NCI-H2107 treated with DMSO at 0.1 percent for 48 hours (cell line): ENCODE data around the gene MRFAP1.
"Not testable (repeated sequence)": the region's sequence is repeated elsewhere in the genome, so short reads cannot be mapped to it uniquely, and the experiment has no call there.

ENCODE experiments used
- DNase-seq: peaks from one replicate; lab custom pipeline; 2025; ENCODE audit not compliant: unreplicated experiment; lab: John Stamatoyannopoulos, UW

MRFAP1 gene

GRCh38 chr4:6610856-6611430 is 29.5 kb upstream of the MRFAP1 start:
- DNase-seq: no peak

GRCh38 chr4:6612961-6613675 is 27.4 kb upstream of the MRFAP1 start:
- DNase-seq: no peak

- no peak for DNase-seq
Measured at GRCh38 chr4:6613676-6614651, 26.5 kb upstream of the MRFAP1 start.

DNA sequence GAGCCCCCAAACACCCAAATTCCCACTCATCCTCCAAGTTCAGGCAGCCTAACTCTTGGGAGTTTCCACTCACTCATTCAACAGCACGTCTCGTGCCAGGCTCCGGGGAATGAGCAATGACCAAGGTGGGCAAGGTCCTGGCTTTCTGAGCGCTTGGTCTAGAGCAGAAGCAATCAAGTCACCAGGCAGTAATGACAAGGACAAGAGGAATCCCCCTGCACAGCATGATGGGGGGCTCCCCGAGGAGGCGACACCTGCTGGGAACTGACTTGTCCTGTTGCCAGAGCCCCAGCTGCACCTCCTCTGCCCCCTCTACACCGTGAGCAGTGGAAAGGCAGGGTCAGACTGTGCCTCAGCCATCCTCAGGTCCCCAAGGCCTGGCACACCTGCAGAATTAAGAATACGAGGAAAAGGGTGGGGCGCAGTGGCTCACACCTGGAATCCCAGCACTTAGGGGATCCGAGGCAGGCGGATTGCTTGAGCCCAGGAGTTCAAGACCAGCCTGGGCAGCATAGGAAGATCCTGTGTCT is 25.7 kb upstream of the MRFAP1 start:
- DNase-seq: no peak

DNA sequence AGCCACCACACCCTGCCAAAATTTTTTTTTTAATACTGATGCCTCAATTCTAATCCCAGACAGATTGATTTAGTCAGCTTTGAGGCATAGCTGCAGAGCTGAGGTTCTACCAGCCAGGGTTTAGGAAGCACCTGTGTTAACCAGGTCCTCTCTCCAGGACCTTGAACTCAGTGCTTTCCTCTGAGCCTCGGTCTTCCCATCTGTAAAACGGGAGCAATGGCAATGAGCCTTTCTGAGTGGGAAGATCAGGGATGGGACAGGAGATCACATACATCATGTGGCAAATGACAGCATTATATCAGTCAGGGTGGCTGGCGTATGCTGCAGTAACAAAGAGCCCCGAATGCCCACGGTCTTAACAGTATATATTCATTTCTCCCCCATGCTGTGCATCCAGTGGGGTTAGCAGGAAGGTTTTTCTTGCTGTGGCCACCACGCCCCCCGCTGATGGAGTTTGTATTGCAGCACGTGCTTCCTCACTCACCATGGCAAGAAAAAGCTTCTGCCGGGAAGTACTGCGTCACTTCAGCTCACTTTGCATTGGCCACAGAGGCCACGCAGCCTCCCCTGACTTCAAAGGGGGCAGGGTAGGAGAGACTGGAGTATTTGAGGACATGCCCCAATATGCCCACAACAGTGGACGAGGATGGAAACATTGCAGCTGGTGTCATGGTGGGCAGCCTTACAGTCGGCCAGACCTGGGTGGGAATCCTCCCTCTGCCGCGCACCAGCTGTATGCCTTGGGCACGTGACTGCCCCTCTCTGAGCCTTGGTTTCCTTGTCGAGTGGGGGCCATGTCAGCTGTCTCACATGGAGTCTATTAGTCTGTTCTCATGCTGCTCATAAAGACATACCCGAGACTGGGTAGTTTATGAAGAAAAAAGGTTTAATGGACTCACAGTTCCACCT is 24.1 kb upstream of the MRFAP1 start:
- no peak for DNase-seq

- DNase-seq: no peak
Measured at GRCh38 chr4:6617246-6617645, 23.2 kb upstream of the MRFAP1 start.

DNA sequence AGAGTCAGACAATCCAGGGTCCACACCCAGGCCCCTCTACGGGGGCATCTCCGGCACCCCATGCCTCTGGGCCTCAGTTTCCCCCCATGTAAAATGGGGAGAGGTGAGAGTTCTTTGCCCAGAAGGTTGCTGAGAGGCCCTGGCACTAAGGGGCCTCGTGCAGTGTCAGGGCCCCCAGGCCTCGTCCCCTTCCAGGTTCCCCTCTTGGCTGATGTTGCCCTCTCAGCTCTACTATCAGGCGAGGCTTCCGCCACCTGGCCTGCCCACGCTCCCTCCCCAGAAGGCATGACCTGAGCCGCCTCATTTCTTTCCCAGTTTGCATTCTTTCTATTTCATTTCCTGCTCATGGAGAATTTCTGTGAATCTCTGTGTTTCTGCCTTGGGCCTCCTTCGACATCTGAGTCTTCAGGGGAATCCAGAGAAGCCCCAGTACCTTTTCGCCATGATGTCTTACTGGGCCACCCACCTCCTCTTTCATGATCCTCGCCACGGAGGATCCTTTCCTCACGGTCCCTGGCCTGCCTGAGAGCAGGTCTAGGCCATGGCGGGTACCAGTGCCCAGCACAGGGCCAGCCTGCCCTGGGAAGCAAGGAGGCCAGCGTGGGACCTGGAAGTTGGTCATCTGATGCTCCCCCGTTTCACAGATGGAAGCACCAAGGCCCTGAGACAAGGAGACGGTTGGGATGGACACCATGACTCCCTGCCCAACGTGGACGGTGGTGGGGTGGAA is 21.9 kb upstream of the MRFAP1 start:
- no peak for DNase-seq

DNA sequence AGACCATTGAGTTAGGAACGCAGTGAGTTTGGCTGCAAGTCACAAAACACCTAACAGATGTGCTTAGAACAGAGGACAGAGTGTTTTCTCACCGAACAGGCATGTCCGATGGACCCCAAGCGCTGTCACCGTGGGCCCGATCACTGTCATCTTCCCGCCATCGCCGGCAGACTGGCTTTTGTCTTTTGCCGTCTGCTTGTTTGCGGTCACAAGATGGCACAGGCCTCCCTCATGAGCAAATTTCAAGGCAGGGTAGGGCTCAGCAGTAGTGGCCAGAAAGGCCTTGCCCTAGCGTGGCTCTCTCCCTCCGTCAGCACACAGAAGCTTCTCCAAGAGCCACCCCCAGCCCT is 21.4 kb upstream of the MRFAP1 start:
- DNase-seq: no peak

DNA sequence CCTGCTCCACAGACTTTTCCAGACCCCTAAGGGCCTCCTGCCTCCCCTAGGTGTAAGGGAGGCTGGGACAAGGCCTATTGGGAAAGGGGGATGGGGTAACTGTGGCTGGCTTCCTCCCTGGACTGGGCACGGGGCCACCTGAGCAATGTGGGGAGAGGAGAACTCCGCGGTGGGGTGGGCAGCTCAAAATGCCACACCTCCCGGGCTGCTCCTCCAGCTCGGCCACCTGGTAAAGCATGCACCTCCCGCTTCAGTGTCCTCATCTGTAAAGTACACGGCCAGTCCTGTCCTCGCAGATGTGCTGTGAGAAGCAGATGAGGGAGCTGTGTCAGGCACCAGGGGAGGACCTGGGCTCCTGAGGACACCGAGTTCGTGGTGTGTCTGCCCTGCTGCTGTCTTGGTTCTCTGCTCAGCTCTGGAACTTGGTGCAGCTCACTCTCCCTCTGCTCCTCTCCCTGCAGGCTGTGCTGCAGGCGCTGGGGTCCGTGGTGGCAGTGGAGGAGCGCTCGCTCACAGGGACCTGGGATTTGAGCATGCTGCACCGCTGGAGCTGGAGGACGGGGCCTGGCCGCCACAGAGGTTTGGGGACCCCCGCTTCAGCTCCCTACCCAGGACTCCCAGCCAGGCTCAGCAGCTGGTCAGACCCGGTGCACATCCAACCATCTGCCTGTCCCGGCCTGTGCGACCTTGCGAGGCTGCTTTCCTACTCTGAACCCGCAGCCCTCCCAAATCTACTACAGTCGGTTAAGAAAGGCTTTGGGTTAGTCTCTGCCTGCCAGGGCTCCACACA is 20.8 kb upstream of the MRFAP1 start:
- no peak for DNase-seq

DNA sequence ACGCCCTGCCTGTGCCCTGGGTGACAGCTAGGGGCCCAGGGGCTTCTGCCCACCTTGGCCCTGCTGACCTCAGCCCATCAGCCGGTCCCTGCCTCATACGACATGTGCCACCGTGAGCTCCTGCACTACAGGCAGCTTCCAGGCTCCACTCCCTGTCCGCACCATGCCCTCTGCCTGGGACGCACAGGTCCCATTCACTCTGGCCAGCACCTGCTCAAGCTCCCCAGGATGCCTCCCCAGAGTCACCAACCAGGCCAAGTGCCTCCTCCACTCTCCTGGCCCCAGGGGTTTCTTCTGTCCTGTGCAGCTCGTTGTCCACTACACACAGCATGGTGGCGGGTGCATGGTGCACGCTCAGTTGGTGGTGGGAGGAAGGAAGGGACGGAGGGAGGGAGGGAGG is 20.2 kb upstream of the MRFAP1 start:
- no peak for DNase-seq

DNA sequence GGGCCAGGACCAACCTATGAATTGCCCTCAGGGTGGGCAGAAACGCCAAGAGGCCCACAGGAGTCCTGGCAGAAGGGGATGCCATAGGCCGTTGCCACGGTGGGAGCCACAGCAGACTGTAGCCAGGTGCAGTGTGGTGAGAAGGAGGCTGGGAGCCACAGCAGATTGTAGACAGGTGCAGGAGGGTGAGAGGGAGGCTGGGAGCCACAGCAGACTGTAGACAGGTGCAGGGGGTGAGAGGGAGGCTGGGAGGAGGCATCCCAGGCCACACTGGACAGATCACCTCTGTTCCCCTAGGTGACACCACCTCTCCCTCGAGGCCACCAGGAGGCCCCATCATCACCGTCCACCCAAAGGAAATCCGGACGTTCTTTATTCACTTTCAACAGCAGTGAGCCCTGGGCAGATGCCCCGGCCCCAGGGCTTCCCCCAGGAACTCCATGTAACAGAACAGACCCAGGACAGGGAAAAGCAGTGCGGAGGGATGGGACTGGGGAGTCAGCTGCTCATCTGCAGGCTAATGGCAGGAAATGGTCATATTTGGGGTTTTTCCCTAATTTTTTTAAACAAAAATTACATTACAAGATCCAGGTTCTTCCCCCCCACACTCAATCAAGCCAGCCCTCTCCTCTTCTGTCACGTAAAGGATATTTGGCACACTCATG is 19.5 kb upstream of the MRFAP1 start:
- no peak for DNase-seq

- DNase-seq: no peak
Measured at GRCh38 chr4:6621556-6621927, 18.9 kb upstream of the MRFAP1 start.

- DNase-seq: no peak
Measured at GRCh38 chr4:6622744-6623143, 17.7 kb upstream of the MRFAP1 start.

GRCh38 chr4:6625256-6625655 is 15.2 kb upstream of the MRFAP1 start:
- DNase-seq: no peak

- DNase-seq: no peak
Measured at GRCh38 chr4:6626066-6626465, 14.4 kb upstream of the MRFAP1 start.

DNA sequence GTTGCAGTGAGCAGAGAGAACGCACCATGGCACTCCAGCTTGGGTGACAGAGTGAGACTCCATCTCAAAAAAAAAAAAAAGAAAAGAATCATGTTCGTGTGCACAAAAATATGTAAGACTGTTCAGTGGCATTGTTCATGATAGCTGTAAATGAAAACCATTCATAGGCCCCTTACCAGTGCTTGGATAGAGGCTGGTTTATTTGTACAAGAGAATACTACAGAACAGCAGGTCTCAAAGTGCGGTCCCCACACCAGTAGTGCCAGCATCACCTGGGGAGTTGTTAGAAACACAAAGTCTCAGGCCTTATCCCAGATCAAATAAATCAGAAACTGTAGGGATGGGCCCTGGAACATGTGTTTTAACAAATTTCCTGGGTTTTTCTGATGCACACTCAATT is 12.7 kb upstream of the MRFAP1 start:
- no peak for DNase-seq

DNA sequence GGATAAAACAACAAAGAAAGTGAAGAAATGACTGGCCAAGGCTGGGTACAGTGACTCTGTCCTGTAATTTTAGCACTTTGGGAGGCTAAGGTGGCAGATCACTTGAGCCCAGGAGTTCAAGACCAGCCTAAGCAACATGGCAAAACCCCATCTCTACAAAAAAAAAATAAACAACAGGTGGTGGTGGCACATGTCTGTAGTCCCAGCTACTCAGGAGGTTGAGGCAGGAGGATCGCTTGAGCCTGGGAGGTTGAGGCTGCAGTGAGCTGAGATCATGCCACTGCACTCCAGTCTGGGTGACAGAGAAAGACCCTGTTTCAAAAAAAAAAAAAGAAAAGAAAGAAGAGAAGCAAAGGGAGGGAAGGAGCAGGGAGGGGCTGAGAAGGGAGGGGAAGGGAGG is 12.0 kb upstream of the MRFAP1 start:
- not testable (repeated sequence) for DNase-seq

DNA sequence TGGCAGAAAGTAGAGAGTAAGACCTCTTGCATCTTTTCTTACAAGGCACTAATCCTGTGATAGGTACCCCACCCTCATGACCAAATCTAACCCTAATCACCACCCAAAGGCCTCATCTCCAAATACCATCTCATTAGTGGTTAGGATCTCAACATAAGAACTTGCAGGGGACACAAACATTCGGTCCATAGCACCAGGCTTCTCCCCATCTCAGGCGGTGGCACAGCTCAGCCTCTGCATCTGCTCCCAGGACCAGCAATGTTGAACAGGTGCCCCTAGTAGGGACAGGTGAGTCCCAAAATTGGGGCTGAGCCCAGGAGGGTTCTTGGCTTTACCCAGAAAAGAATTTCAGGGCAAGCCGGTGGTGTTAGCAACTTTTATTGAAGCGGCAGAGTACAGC is 8.4 kb upstream of the MRFAP1 start:
- no peak for DNase-seq
